Measurements from ENCODE around the gene SAT2. TPM values are rescaled to one million over a fixed set of nuclear protein-coding genes. Genes with fewer than 3 reads are reported as not detected.

SAT2 gene
- total RNA-seq, result 26.6 and 100 TPM in 2 replicates

DNA sequence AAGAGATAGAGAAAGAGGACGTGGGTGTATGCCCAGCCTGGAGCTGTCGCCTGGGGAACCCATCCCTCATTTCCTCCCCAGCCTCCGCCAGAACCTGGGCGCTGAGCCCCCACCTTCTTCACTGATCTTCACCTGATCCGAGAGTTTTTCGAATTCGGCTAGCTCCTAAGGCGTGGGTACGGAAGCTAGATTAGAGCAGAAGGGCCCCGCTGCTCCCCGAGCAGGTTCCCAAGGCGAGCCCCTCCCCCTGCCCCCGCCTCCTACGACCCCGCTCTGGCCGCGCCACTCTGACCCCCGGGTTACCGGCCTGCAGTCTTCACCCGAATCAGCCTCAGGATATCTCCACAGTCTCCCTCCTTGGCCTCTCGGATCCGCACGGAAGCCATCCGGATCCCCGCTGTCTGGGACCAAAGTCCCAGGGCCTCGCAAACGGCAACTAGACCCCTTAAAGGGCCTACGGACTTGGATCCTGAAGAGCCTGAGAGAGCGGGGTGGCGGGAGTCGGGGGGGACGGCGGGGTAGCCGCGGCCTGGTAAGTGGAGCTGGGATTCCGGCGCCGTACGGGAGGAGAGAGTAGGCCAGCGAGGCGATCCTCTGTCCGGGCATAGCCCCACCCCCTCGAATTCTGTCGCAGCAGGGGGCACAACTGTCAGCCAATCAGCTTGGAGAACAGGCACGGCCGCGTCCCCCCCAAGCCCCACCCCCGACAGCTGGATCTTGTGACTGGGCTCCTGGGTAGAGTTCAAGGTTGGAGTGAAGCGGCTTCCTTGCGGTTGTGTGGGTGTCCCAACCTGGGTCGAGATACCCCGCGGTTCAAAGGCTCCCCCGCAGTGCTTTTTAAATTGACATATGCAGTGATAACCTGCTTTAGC lies at the start of gene SAT2:
Gene SAT2 (minus strand): TSS at position 572 of the 872 bp plus-strand sequence. CDS start 186 bp downstream, at position 386.

DNA sequence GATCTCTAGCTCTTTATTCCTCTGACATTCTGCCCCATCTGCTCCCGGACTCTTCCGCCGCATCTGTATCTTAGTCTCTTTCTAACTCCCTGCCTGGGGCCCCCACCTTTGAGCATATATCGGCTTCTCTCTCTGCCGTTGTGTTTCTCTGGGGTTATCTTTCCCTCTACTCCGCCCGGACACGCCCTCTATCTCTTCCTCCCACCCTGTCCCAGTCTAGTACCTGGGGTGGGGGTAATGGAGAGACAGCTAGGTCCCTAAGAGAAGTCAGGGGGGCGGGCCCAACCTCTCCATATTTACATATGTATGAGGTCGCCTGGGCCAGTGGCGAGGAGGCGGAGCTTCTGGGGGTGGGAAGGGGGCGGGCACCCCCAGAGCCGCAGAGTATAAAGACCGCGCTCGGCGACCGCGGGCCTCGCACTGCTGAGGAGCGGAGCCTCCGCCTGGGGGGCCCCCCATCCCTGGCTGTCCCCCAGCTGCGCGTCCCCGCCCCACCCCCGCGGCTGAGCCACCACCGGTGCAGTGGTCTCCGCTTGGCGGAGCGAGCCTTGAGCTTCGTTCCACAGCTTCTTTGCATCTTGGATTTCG lies 23.0 kb upstream of the SAT2 start, which contains the start of gene ATP1B2:
Gene ATP1B2 (plus strand): TSS at position 418 of the 588 bp plus-strand sequence. CDS start 593 bp downstream, outside the sequence.

DNA sequence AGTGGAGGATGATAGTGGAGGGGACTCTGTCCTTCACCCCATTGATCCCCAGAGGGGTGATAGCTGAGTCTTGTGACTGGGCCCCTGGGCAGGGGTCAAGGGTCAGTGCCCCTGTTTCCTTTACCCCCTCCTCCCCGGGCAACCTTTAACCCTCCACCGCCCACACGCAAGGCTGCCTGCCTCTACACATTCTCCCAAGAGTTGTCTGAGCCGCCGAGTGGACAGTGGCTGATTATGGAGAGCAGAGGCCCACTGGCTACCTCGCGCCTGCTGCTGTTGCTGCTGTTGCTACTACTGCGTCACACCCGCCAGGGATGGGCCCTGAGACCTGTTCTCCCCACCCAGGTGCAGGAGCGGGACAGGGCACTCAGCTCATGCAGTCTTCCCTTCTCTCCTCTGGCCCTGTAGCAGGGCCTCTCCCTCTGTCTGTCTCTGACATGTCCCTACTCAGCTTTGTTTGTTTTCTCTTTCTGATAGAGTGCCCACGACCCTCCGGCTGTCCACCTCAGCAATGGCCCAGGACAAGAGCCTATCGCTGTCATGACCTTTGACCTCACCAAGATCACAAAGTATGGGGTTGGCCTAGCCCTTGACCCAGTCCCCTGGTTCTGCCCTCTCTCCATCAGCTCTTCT lies 2.4 kb upstream of the SAT2 start, which contains the start of gene SHBG:
Gene SHBG (plus strand): TSS at position 197 of the 633 bp plus-strand sequence. CDS start 38 bp downstream, at position 235.

DNA sequence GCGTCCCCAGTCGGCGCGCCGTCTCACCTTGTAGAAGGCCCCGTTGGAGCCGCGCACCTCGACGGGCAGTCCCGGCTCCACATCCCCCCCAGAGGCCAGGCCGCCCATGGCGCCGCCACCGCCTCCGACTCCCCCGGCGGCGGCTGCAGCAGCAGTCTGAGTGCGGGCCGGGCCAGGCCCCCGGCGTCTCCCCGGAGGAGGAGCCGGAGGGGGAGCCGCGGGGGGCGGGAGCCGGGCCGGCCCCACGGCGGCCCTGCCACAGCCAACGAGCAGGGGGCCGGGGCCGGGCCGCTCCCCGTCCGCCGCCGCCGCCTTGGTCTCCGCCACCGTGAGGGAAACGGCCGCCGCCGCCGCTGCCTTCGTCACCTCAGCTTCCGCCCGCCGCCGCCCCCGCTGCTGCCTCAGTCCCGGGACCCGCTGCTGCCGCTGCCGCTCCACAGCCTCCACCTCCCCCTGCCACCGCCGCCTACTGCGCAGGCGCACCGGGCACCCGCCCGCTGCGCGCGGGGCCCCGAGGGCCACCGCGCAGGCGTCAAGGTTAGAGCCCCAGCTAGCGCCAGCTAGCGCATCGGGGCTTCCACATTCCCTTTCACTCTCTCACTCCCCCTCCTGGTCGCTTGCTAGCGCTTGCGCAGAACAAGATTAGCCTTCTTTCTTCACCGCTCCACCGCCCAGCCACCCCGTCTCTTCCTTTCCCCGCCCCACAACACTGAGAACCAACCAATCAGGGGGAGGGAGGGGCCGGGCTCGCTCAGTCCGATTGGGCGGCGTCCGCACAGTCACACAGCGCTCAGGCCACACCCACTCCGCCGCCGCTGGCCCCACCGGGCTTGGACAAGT lies 13.0 kb downstream of the SAT2 start, which contains the start of gene FXR2:
Gene FXR2 (minus strand): TSS at position 473 of the 840 bp plus-strand sequence. CDS start 365 bp downstream, at position 108.

DNA sequence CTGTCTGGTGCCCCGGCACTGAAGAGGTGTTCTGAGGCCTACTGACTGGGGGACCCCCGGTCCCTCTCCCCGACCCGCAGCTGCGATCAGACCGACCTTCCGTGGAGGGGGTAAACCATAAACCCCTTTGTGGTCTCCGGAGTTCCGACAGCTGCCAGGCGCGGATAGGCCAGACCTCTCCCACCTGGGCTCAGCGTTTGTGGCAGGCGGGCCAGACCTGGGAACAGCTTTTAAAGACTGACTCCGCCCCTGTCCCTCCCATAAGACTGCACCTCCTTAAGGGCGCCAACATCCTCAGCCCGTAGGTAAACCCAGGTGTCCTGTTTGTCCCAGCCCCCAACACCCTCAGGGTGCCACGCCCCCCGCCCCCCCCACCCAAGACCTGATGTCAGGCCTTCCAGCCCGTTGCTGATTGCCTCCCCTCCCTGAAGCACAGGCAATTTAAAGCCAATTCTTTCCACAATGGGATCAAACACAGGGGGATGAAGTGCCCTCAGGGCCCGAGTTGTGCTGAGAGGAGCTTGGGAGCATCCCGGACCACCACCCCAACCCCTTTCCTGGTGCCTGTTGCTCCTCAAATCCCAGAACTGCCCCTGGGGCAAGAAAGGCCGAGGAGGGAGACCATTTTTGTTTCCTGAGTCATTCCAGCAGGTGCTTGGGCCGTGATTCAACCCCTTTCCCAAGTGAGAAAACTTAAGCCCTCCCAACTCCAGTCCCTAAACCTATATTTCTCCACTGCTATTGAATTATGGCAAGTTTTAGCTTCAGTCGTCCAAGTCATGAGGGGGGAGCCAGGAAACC lies 37.5 kb downstream of the SAT2 start, which contains the start of gene SOX15:
Gene SOX15 (minus strand): TSS at position 204 of the 801 bp plus-strand sequence. CDS start 418 bp downstream, outside the sequence.

DNA sequence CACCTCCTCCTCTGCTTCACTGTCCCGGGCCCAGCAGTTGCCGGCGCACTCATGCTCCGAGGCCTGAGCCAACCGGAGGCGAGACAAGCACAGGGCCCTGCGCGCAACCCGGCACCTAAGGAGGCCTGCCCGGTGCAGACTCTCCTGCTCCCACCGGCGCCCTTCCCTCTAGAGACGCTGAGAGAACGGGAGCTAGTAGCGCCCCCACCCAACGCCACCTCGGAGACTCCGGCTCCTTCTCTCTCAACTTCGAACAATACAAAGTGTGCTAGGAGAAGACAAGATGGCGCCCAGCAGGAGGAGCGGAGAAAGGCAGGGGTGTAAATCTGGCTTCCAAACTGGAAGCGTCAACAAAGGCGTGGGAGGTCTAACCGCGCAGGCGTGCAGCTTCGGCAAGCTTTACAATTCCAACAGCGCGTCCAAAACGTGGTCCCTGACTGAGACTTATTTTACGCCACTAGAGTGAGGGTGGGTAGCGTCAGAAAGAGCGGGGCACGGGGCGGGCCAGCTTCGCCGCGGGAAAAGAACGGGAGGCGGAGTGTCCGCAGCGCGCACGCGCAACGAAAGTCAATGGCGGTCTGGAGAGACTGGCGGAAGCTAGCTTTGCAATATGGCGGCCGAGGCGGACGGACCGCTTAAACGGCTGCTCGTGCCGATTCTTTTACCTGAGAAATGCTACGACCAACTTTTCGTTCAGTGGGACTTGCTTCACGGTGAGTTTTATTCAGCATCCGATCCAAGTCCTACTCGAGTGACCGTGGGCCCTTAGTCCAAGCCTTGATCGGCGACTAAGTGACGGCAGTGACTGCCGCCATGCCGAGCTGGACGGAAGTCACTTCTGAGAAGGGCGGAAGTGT lies 44.1 kb downstream of the SAT2 start, which contains the start of gene MPDU1:
Gene MPDU1 (plus strand): TSS at position 600 of the 857 bp plus-strand sequence. CDS start 11 bp downstream, at position 611.

DNA sequence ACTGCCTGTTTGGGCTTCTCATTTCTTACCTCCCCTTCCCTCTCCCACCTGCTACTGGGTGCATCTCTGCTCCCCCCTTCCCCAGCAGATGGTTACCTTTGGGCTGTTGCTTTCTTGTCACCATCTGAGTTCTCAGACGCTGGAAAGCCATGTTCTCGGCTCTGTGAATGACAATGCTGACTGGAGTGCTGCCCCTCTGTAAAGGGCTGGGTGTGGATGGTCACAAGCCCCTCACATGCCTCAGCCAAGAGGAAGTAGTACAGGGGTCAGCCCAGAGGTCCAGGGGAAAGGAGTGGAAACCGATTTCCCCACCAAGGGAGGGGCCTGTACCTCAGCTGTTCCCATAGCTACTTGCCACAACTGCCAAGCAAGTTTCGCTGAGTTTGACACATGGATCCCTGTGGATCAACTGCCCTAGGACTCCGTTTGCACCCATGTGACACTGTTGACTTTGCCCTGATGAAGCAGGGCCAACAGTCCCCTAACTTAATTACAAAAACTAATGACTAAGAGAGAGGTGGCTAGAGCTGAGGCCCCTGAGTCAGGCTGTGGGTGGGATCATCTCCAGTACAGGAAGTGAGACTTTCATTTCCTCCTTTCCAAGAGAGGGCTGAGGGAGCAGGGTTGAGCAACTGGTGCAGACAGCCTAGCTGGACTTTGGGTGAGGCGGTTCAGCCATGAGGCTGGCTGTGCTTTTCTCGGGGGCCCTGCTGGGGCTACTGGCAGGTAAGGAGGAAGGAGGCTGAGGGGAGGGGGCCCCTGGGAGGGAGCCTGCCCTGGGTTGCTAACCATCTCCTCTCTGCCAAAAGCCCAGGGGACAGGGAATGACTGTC lies 48.4 kb downstream of the SAT2 start, which contains the start of gene CD68:
Gene CD68 (plus strand): TSS at position 638 of the 833 bp plus-strand sequence. CDS start 40 bp downstream, at position 678.

Other genes starting within 250 kb of the SAT2 start
- gene TNK1, start 246.7 kb downstream of the SAT2 start, total RNA-seq, result 0.65 and 2.2 TPM in 2 replicates
- 60.1 and 62.8 TPM in 2 replicates for gene PLSCR3, start 233.3 kb downstream of the SAT2 start, total RNA-seq
- 130 and 211 TPM in 2 replicates for gene TMEM256, start 223.7 kb downstream of the SAT2 start, total RNA-seq
- gene NLGN2, start 220.0 kb downstream of the SAT2 start, total RNA-seq, result 18.5 and 38.1 TPM in 2 replicates
- gene SPEM1, start 207.5 kb downstream of the SAT2 start, total RNA-seq, result not detected in 2 replicates
- not detected in 2 replicates for gene SPEM2, start 202.2 kb downstream of the SAT2 start, total RNA-seq
- gene SPEM3, start 199.0 kb downstream of the SAT2 start, total RNA-seq, result not detected in 2 replicates
- gene TMEM102, start 192.4 kb downstream of the SAT2 start, total RNA-seq, result 3.8 and 8.9 TPM in 2 replicates
- 2.1 and 7.3 TPM in 2 replicates for gene FGF11, start 188.3 kb downstream of the SAT2 start, total RNA-seq
- gene CHRNB1, start 182.8 kb downstream of the SAT2 start, total RNA-seq, result 5.2 and 11.9 TPM in 2 replicates
- 24.3 and 39.0 TPM in 2 replicates for gene ZBTB4, start 148.2 kb downstream of the SAT2 start, total RNA-seq
- gene SLC35G6, start 146.4 kb downstream of the SAT2 start, total RNA-seq, result not detected in 2 replicates
- gene POLR2A, start 143.5 kb downstream of the SAT2 start, total RNA-seq, result 55.6 and 62.1 TPM in 2 replicates
- 16.0 and 20.4 TPM in 2 replicates for gene TNFSF12, start 78.8 kb downstream of the SAT2 start, total RNA-seq
- gene TNFSF13, start 69.1 kb downstream of the SAT2 start, total RNA-seq, result 4.1 and 4.9 TPM in 2 replicates
- gene SENP3, start 65.9 kb downstream of the SAT2 start, total RNA-seq, result 62.5 and 73.4 TPM in 2 replicates
- gene CD68, start 48.2 kb downstream of the SAT2 start, total RNA-seq, result 37.4 and 40.5 TPM in 2 replicates
- 202 and 249 TPM in 2 replicates for gene MPDU1, start 44.0 kb downstream of the SAT2 start, total RNA-seq
- 0.52 and 2.8 TPM in 2 replicates for gene SOX15, start 37.7 kb downstream of the SAT2 start, total RNA-seq
- gene FXR2, start 12.9 kb downstream of the SAT2 start, total RNA-seq, result 24.8 and 37.5 TPM in 2 replicates
- gene SHBG, start 2.3 kb upstream of the SAT2 start, total RNA-seq, result 0.26 and 1.4 TPM in 2 replicates
- gene ATP1B2, start 23.1 kb upstream of the SAT2 start, total RNA-seq, result 1.0 TPM in 1 of 2 replicates, not detected in the other
- 55.3 and 73.2 TPM in 2 replicates for gene TP53, start 59.7 kb upstream of the SAT2 start, total RNA-seq
- gene WRAP53, start 60.7 kb upstream of the SAT2 start, total RNA-seq, result 6.7 and 14.0 TPM in 2 replicates
- 1.6 and 8.7 TPM in 2 replicates for gene EFNB3, start 77.4 kb upstream of the SAT2 start, total RNA-seq
- gene DNAH2, start 89.9 kb upstream of the SAT2 start, total RNA-seq, result under 0.01 and 0.16 TPM in 2 replicates
- gene KDM6B, start 206.4 kb upstream of the SAT2 start, total RNA-seq, result 3.6 and 12.4 TPM in 2 replicates
- 1.9 and 3.3 TPM in 2 replicates for gene TMEM88, start 227.2 kb upstream of the SAT2 start, total RNA-seq
- 41.8 and 83.4 TPM in 2 replicates for gene NAA38, start 229.7 kb upstream of the SAT2 start, total RNA-seq
- gene CYB5D1, start 230.2 kb upstream of the SAT2 start, total RNA-seq, result 2.8 and 6.5 TPM in 2 replicates

Measured in epithelial cell of alveolus of lung (primary cell).